HepG2 (cell line): ENCODE results near the gene FNDC3B. TPM values are rescaled to one million over a fixed set of nuclear protein-coding genes. Genes with fewer than 3 reads are reported as not detected.

ENCODE experiments used
- ATAD3A ChIP-seq: sonication (generic); formaldehyde crosslinking; IDR thresholded peaks from 2 replicates; pipeline ENCODE4 v1.4.0; 2020; ENCODE audit warnings: missing genetic modification reagents
- ATF7 ChIP-seq, 2 experiments: fragments of 450-650 bp in 1 of 2; sonication (generic) in 1 of 2; formaldehyde crosslinking in 1 of 2; IDR thresholded peaks; 2 replicates each; pipeline versions ENCODE4 v1.4.0 to v1.6.1; 2016 to 2020; ENCODE audit warnings: antibody characterized with exemption in 1 of 2, mild to moderate bottlenecking in 1 of 2, missing genetic modification reagents in 1 of 2
- ATF7-NPFF ChIP-seq: sonication (generic); formaldehyde crosslinking; IDR thresholded peaks from 2 replicates; pipeline ENCODE4 v1.8.1; 2023; ENCODE audit warnings: mild to moderate bottlenecking, low read depth, missing genetic modification reagents, moderate library complexity
- CEBPG ChIP-seq: IDR thresholded peaks from 2 replicates; pipeline ENCODE4 v1.6.1; 2016
- DNMT1 ChIP-seq: sonication (generic); formaldehyde crosslinking; IDR thresholded peaks from 2 replicates; pipeline ENCODE4 v1.5.1; 2020; ENCODE audit warnings: mild to moderate bottlenecking, missing genetic modification reagents
- EED ChIP-seq: sonication (generic); formaldehyde crosslinking; IDR thresholded peaks from 2 replicates; pipeline ENCODE4 v1.5.0; 2020; ENCODE audit warnings: mild to moderate bottlenecking, missing genetic modification reagents
- GPN1 ChIP-seq: sonication (generic); formaldehyde crosslinking; IDR thresholded peaks from 2 replicates; pipeline ENCODE4 v1.5.1; 2020; ENCODE audit warnings: missing genetic modification reagents, borderline replicate concordance
- LCORL ChIP-seq, 2 experiments: fragments of 450-650 bp in 1 of 2; sonication (generic) in 1 of 2; formaldehyde crosslinking in 1 of 2; IDR thresholded peaks; 2 replicates each; pipeline versions ENCODE4 v1.5.0 to v1.6.1; 2017 to 2020; ENCODE audit warnings: antibody characterized with exemption in 1 of 2, missing genetic modification reagents in 1 of 2
- MZF1 ChIP-seq: sonication (generic); formaldehyde crosslinking; IDR thresholded peaks from 2 replicates; pipeline ENCODE4 v1.8.1; 2023; ENCODE audit warnings: mild to moderate bottlenecking, missing genetic modification reagents, borderline replicate concordance
- NFE2L1 ChIP-seq: sonication (generic); formaldehyde crosslinking; IDR thresholded peaks from 2 replicates; pipeline ENCODE4 v1.4.0; 2020; ENCODE audit warnings: missing genetic modification reagents, mild to moderate bottlenecking, borderline replicate concordance
- PRDM15 ChIP-seq: sonication (generic); formaldehyde crosslinking; IDR thresholded peaks from 2 replicates; pipeline ENCODE4 v1.4.0; 2020; ENCODE audit warnings: missing genetic modification reagents
- SMARCE1 ChIP-seq: fragments of 450-650 bp; IDR thresholded peaks from 2 replicates; pipeline ENCODE4 v1.6.1; 2017; ENCODE audit warnings: borderline replicate concordance
- SOX5 ChIP-seq: IDR thresholded peaks from 2 replicates; pipeline ENCODE4 v1.6.1; 2016; ENCODE audit warnings: borderline replicate concordance
- SRSF4 ChIP-seq: fragments of 200-400 bp; formaldehyde crosslinking; IDR thresholded peaks from one replicate; pipeline ENCODE4 v1.6.1; 2018; ENCODE audit warnings: mild to moderate bottlenecking, low read depth, low read length, moderate library complexity; ENCODE audit not compliant: poor library complexity, severe bottlenecking
- SSRP1 ChIP-seq: IDR thresholded peaks from 2 replicates; pipeline ENCODE4 v1.6.1; 2016; ENCODE audit warnings: control low read depth
- ZBTB33 ChIP-seq: sonication (generic); formaldehyde crosslinking; IDR thresholded peaks from 2 replicates; pipeline ENCODE4 v1.4.0; 2020; ENCODE audit warnings: missing genetic modification reagents
- ZFP36L1 ChIP-seq: sonication (generic); formaldehyde crosslinking; IDR thresholded peaks from 2 replicates; pipeline ENCODE4 v1.8.0; 2022; ENCODE audit warnings: mild to moderate bottlenecking, missing genetic modification reagents, moderate library complexity
- ZNF230 ChIP-seq: sonication (generic); formaldehyde crosslinking; IDR thresholded peaks from 2 replicates; pipeline ENCODE4 v1.4.0; 2020; ENCODE audit warnings: mild to moderate bottlenecking, missing genetic modification reagents
- ZNF501 ChIP-seq: sonication (generic); formaldehyde crosslinking; IDR thresholded peaks from 2 replicates; pipeline ENCODE4 v1.5.1; 2020; ENCODE audit warnings: mild to moderate bottlenecking, moderate library complexity, missing genetic modification reagents
- ZNF713 ChIP-seq: sonication (generic); formaldehyde crosslinking; IDR thresholded peaks from 2 replicates; pipeline ENCODE4 v1.4.0; 2020; ENCODE audit warnings: mild to moderate bottlenecking, missing genetic modification reagents
- ZNF839 ChIP-seq: sonication (generic); formaldehyde crosslinking; IDR thresholded peaks from 2 replicates; pipeline ENCODE4 v1.4.0; 2020; ENCODE audit warnings: missing genetic modification reagents, mild to moderate bottlenecking, borderline replicate concordance
- polyA plus RNA-seq, 8 experiments: library from polyadenylated mRNA; depleted of rRNA in 3 of 8; stranded (reverse) in 7 of 8; unstranded in 1 of 8; fragments of >200 nt; fragmentation: Illumina TruSeq in 4 of 8; extraction: Trizol in 4 of 8; gene quantifications; 2 replicates each; pipeline versions ENCODE4 v1.2.1 to v1.2.3, GENCODE V29; 2011 to 2016; ENCODE audit warnings: low read depth in 4 of 8, missing spikeins in 1 of 8, mixed read lengths in 1 of 8; ENCODE audit not compliant: insufficient read depth in 1 of 8
- total RNA-seq, 5 experiments: library from RNA; depleted of rRNA; stranded (reverse); fragments of >200 nt; fragmentation: Illumina TruSeq; extraction: Trizol; gene quantifications; 2 replicates each; pipeline ENCODE4 v1.2.3, GENCODE V29; 2016; ENCODE audit warnings: low read depth in 1 of 5
- TF ChIP-seq, protein P1 (sequence below): sonication (generic); formaldehyde crosslinking; IDR thresholded peaks from 2 replicates; pipeline ENCODE4 v1.4.0; 2020; ENCODE audit warnings: mild to moderate bottlenecking, missing genetic modification reagents
- TF ChIP-seq, protein P2 (sequence below): sonication (generic); formaldehyde crosslinking; IDR thresholded peaks from 2 replicates; pipeline ENCODE4 v1.5.1; 2020; ENCODE audit warnings: mild to moderate bottlenecking, moderate library complexity, missing genetic modification reagents

The FNDC3B gene
- total and polyA plus RNA-seq, 2 of the 13 experiments (the other 11 are each of a cell fraction or from before 2014, with no cell fraction given) = 74.8 to 103 TPM

GRCh38 chr3:172039436-172040077 is at the start of gene FNDC3B (continued):
- TF ChIP-seq CEBPG (no peak), SRSF4 (peak; percentile 75), ZNF713 (CRISPR knock-in tag) (no peak), ZNF501 (CRISPR knock-in tag) (peak; percentile 85), DNMT1 (no peak), ATF7-NPFF (CRISPR knock-in tag) (no peak; the same call in 1 of the 2 replicates), PRDM15 (no peak), MZF1 (CRISPR knock-in tag) (no peak), GPN1 (0 out of 2 replicates have a peak, but pooled peaks have one; percentile 15), LCORL (IDR thresholded peaks at IDR 0.05) (no peak), LCORL (CRISPR knock-in tag; IDR thresholded peaks at IDR 0.05) (peak; percentile 68), NFE2L1 (CRISPR knock-in tag) (no peak), EED (CRISPR knock-in tag) (peak; percentile 82), ZNF230 (no peak; the same call in 1 of the 2 replicates), SMARCE1 (no peak), SOX5 (peak; percentile 52; the same call in 1 of the 2 replicates), ATF7 (IDR thresholded peaks at IDR 0.05) (no peak), ATF7 (CRISPR knock-in tag; IDR thresholded peaks at IDR 0.05) (no peak), SSRP1 (peak; percentile 62; the same call in 1 of the 2 replicates), ATAD3A (CRISPR knock-in tag) (no peak), ZNF839 (CRISPR knock-in tag) (0 out of 2 replicates have a peak, but pooled peaks have one; percentile 32), ZFP36L1 (0 out of 2 replicates have a peak, but pooled peaks have one; percentile 30), ZBTB33 (CRISPR knock-in tag) (peak; percentile 32; the same call in 1 of the 2 replicates)
- TF ChIP-seq, protein P1, sequence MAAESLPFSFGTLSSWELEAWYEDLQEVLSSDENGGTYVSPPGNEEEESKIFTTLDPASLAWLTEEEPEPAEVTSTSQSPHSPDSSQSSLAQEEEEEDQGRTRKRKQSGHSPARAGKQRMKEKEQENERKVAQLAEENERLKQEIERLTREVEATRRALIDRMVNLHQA (CRISPR knock-in tag) = no peak
- TF ChIP-seq, protein P2, sequence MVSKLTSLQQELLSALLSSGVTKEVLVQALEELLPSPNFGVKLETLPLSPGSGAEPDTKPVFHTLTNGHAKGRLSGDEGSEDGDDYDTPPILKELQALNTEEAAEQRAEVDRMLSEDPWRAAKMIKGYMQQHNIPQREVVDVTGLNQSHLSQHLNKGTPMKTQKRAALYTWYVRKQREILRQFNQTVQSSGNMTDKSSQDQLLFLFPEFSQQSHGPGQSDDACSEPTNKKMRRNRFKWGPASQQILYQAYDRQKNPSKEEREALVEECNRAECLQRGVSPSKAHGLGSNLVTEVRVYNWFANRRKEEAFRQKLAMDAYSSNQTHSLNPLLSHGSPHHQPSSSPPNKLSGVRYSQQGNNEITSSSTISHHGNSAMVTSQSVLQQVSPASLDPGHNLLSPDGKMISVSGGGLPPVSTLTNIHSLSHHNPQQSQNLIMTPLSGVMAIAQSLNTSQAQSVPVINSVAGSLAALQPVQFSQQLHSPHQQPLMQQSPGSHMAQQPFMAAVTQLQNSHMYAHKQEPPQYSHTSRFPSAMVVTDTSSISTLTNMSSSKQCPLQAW (CRISPR knock-in tag) = peak; percentile 90
